GM10266 (cell line): Measurements from ENCODE around the gene LRP5.
A peak's percentile ranks its signal among the peaks of the same experiment; 100 is the strongest.
"Not testable (repeated sequence)": the region's sequence is repeated elsewhere in the genome, so short reads cannot be mapped to it uniquely, and the experiment has no call there.

Experiments used
- DNase-seq: peaks from one replicate; pipeline ENCODE4 v3.0.0; 2012; ENCODE audit errors: extremely low spot score
- CTCF ChIP-seq: IDR thresholded peaks from 2 replicates; pipeline ENCODE4 v1.5.1; 2012; ENCODE audit warnings: mild to moderate bottlenecking, low read depth; ENCODE audit not compliant: control insufficient read depth, insufficient read depth; ENCODE audit errors: missing control alignments

Gene LRP5

DNA sequence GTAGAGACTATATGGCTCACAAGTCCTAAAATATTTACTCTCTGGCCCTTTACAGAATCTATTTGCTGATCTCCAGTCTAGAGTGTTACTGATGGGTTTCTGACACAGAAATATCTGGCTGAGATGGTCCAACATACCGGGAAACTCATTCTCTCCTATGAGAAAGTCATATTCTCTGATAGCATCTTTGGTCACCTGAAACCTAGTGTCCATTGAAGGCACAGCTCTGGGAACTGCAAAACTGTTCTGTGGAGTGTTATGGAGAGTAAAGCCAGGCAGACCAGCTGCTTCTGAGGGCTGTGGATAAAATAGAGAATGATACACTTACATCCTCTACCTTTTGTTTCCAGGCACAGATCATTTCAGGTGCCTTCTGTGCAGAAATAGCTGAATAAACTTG, 38.1 kb upstream of the LRP5 start:
- TF ChIP-seq CTCF = no peak
- DNase-seq = no peak

DNA sequence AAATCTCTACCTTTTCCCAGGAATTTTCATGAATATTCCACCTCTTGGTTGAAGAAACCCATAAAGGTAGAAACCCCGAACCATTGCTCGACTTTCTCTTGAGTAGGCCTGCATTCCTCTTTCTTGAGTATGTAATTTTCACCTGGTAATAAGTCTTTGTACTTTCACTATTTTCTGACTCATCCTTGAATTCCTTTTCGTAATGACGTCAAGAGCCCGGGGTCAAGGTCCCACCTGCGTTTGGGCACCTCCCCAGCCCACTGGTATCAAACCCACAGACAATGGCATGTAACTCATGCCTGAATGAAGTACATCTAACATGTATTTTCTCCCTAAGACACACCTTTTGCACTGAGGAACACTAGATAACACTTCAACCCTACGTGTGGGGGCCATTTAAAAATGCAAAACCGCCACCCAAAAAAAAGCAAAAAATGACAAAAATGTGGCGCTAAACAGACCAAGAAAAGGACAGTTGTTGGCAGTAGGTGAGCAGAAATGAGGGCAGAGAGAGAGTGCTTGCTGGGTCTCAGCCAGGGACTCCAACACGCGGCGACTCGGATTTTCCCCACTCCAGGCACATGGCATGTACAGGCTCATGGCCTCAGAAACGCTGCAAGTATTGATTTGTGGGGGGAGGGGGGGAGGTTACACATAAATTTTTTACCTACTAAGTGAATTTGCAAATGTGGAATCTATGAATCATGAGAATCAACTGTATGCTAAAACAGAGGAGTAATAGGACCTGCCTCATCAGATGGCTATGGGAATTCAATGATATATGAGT, 36.5 kb upstream of the LRP5 start:
- no peak for TF ChIP-seq CTCF
- no peak for DNase-seq

DNA sequence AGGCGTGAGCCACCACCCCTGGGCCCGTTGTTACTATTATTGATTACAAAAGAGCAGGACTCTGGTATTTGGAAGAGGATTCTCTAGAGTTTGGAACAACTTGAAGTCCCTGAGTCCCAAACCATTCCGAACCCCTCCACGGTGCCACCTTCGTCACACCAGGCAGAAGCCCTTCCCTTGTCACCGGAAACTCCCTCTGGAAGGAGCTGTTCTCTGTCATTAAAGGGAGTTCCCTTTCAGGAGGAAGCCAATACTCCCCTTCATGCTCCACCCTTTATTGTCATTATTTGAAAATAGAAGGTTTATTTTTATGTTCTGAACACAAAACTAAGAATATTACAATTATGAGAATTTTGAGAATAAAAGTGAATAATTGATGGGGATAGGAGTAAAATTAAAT, 35.5 kb upstream of the LRP5 start:
- no peak for DNase-seq
- TF ChIP-seq CTCF = no peak

GRCh38 chr11:68279676-68280075, 32.7 kb upstream of the LRP5 start:
- no peak for DNase-seq
- TF ChIP-seq CTCF = no peak

DNA sequence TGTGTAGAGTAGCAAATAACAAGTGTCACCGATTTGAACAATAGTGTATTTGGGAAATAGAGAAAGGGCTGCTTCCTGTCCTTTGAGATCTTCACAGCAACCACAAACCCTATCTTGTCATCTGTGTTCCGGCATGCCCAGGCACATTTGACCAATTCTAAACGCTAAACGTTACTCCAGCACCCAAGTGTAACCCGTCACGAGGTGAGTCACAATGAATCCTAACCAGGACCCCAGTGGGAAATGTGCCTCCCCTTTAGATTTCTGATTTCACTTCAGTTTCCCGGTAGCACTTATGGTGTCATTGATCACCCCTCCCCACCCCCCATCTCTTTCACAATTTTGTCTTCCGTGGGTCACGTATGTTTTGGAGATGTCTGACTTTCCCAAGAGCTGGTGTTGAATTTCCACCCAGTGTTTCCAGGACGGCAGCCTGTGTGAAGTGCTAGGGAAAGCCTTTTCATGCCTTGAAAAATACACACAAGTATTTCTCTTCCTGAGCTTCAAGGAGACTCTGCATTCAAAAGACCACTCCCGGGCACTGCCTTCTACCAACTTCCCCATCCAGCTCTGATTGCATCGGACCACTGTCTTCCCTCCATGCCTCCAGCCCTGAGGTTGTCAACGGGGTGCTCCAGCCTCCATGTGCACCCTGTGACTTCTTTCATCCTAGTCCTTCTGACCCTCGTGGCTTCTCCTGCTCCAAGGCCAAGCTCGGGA, 30.1 kb upstream of the LRP5 start:
- peak; percentile 57 for DNase-seq
- no peak for TF ChIP-seq CTCF

GRCh38 chr11:68282861-68283230, 29.5 kb upstream of the LRP5 start:
- TF ChIP-seq CTCF = no peak
- no peak for DNase-seq

GRCh38 chr11:68284588-68284987, 27.8 kb upstream of the LRP5 start:
- DNase-seq = not testable (repeated sequence)
